Neural crest cell (in vitro differentiated cells): ENCODE data around the gene WLS. TPM values are rescaled to one million over a fixed set of nuclear protein-coding genes. Genes with fewer than 3 reads are reported as not detected.
"Not testable (repeated sequence)": the region's sequence is repeated elsewhere in the genome, so short reads cannot be mapped to it uniquely, and the experiment has no call there.

Source experiments
- DNase-seq: peaks from one replicate; pipeline ENCODE4 v3.0.0; 2021; ENCODE audit warnings: low read depth, mixed read lengths, low spot score
- H3K27ac Mint-ChIP-seq: one replicate; pipeline ENCODE4 v1.8.0; 2021; ENCODE audit warnings: mild to moderate bottlenecking, mixed read lengths; ENCODE audit not compliant: unreplicated experiment
- H3K27me3 Mint-ChIP-seq: 2 replicates; pipeline ENCODE4 v1.8.0; 2021; ENCODE audit warnings: low read depth, mild to moderate bottlenecking, mixed read lengths
- H3K36me3 Mint-ChIP-seq: 2 replicates; pipeline ENCODE4 v1.8.0; 2021; ENCODE audit warnings: low read depth, mild to moderate bottlenecking, mixed read lengths
- H3K4me1 Mint-ChIP-seq: 2 replicates; pipeline ENCODE4 v1.8.0; 2021; ENCODE audit warnings: mixed read lengths
- H3K4me3 Mint-ChIP-seq: one replicate; pipeline ENCODE4 v1.8.0; 2021; ENCODE audit warnings: mild to moderate bottlenecking, mixed read lengths
- H3K9me3 Mint-ChIP-seq: 2 replicates; pipeline ENCODE4 v1.8.0; 2021; ENCODE audit warnings: mixed read lengths
- CTCF ChIP-seq: fragments of 200-600 bp; sonication (generic); conservative IDR thresholded peaks from 2 replicates; pipeline ENCODE4 v1.5.0; 2021; ENCODE audit warnings: antibody characterized with exemption, mild to moderate bottlenecking
- total RNA-seq: library from RNA; stranded (reverse); gene quantifications from 2 replicates; pipeline ENCODE4 v1.2.1, GENCODE V29; 2021

Gene WLS
- total RNA-seq, 1 donor from 2014 or later: 152 TPM

- H3K27me3 Mint-ChIP-seq: no peaks in the 10 kb centered on the region
- no peak overlapping the region for H3K27ac Mint-ChIP-seq
These were observed 41.2 kb upstream of the WLS start for GRCh38 chr1:68273530-68273929.

GRCh38 chr1:68271596-68271995 lies 39.3 kb upstream of the WLS start:
- H3K4me1 Mint-ChIP-seq: no peaks in the 10 kb centered on the region
- no peaks in the 10 kb centered on the region for H3K9me3 Mint-ChIP-seq
- no peaks in the 10 kb centered on the region for H3K36me3 Mint-ChIP-seq
- no peak overlapping the region for H3K27ac Mint-ChIP-seq
- no peaks in the 10 kb centered on the region for H3K27me3 Mint-ChIP-seq
- no peak for DNase-seq
- no peak overlapping the region for H3K4me3 Mint-ChIP-seq
- no peak for TF ChIP-seq CTCF

More at GRCh38 chr1:68273530-68273929, 41.2 kb upstream of the WLS start:
- Mint-ChIP-seq H3K4me3 (no peak overlapping the region), H3K36me3 (no peaks in the 10 kb centered on the region), H3K4me1 (no peaks in the 10 kb centered on the region), H3K9me3 (no peaks in the 10 kb centered on the region)
- no peak for DNase-seq
- no peak for TF ChIP-seq CTCF

- Mint-ChIP-seq H3K27me3 (no peaks in the 10 kb centered on the region), H3K36me3 (no peaks in the 10 kb centered on the region), H3K27ac (no peak overlapping the region), H3K4me1 (no peaks in the 10 kb centered on the region), H3K4me3 (no peak overlapping the region), H3K9me3 (no peaks in the 10 kb centered on the region)
- TF ChIP-seq CTCF: no peak
- no peak for DNase-seq
These were observed 38.6 kb upstream of the WLS start for GRCh38 chr1:68270951-68271350.

GRCh38 chr1:68269637-68270430 lies 37.5 kb upstream of the WLS start:
- Mint-ChIP-seq H3K36me3 (no peaks in the 10 kb centered on the region), H3K9me3 (no peaks in the 10 kb centered on the region), H3K27me3 (no peaks in the 10 kb centered on the region), H3K4me3 (no peak overlapping the region), H3K4me1 (no peaks in the 10 kb centered on the region), H3K27ac (no peak overlapping the region)
- no peak for TF ChIP-seq CTCF
- no peak for DNase-seq

- H3K9me3 Mint-ChIP-seq: no peaks in the 10 kb centered on the region
- no peak for TF ChIP-seq CTCF
- no peaks in the 10 kb centered on the region for H3K36me3 Mint-ChIP-seq
- no peak overlapping the region for H3K4me3 Mint-ChIP-seq
- no peak for DNase-seq
- H3K27me3 Mint-ChIP-seq: no peaks in the 10 kb centered on the region
- H3K27ac Mint-ChIP-seq: no peak overlapping the region
- no peaks in the 10 kb centered on the region for H3K4me1 Mint-ChIP-seq
These were observed 36.7 kb upstream of the WLS start for GRCh38 chr1:68268896-68269483.

- H3K27me3 Mint-ChIP-seq, DNase-seq, H3K9me3 Mint-ChIP-seq, H3K4me1 Mint-ChIP-seq, H3K27ac Mint-ChIP-seq, H3K36me3 Mint-ChIP-seq, H3K4me3 Mint-ChIP-seq: not testable (repeated sequence)
These were observed 24.5 kb upstream of the WLS start for GRCh38 chr1:68256824-68257223.
